Spleen (tissue), 11 donors: ENCODE results near the gene PRKAG1. TPM values are rescaled to one million over a fixed set of nuclear protein-coding genes. Genes with fewer than 3 reads are reported as not detected.

ENCODE experiments used
- DNase-seq: peaks from one replicate; pipeline ENCODE4 v3.0.0-alpha.2; 2020
- H3K27ac ChIP-seq, 8 donors: fragments of 200-600 bp; sonication (generic) in 7 of 8; 1 replicate in 4 of 8; 2 replicates in 4 of 8; pipeline versions ENCODE4 v1.5.0 to v1.8.0; 2016 to 2021; ENCODE audit warnings: inconsistent platforms in 4 of 8, mild to moderate bottlenecking in 4 of 8, moderate library complexity in 1 of 8
- H3K27me3 ChIP-seq, 7 donors: fragments of 200-600 bp; sonication (generic) in 6 of 7; replicated peaks in 1 of 7; 1 replicate in 4 of 7; 2 replicates in 3 of 7; pipeline versions ENCODE4 v1.5.0 to v1.8.0; 2016 to 2021; ENCODE audit warnings: inconsistent platforms in 3 of 7, mild to moderate bottlenecking in 1 of 7
- H3K36me3 ChIP-seq, 6 donors: fragments of 200-600 bp; sonication (generic) in 5 of 6; 1 replicate in 4 of 6; 2 replicates in 2 of 6; pipeline versions ENCODE4 v1.5.0 to v1.8.0; 2016 to 2021; ENCODE audit warnings: inconsistent platforms in 2 of 6
- H3K4me1 ChIP-seq, 6 donors: fragments of 200-600 bp; sonication (generic) in 5 of 6; 1 replicate in 3 of 6; 2 replicates in 3 of 6; pipeline versions ENCODE4 v1.5.0 to v1.8.0; 2016 to 2021; ENCODE audit warnings: inconsistent platforms in 3 of 6
- H3K4me3 ChIP-seq, 8 donors: fragments of 200-600 bp; sonication (generic) in 7 of 8; 1 replicate in 4 of 8; 2 replicates in 4 of 8; pipeline versions ENCODE4 v1.5.0 to v1.8.0; 2016 to 2021; ENCODE audit warnings: inconsistent platforms in 4 of 8, mild to moderate bottlenecking in 4 of 8, moderate library complexity in 2 of 8
- H3K9me3 ChIP-seq, 8 donors: fragments of 200-600 bp; sonication (generic) in 7 of 8; 1 replicate in 4 of 8; 2 replicates in 4 of 8; pipeline versions ENCODE4 v1.5.0 to v1.8.0; 2016 to 2021; ENCODE audit warnings: inconsistent platforms in 4 of 8
- POLR2A ChIP-seq, 3 donors: fragments of 450-650 bp; IDR thresholded peaks; one replicate each; pipeline ENCODE4 v1.5.1; 2017; ENCODE audit warnings: antibody characterized with exemption in 3 of 3, mild to moderate bottlenecking in 1 of 3
- POLR2AphosphoS5 ChIP-seq, 3 donors: sonication (generic); formaldehyde crosslinking; IDR thresholded peaks; one replicate each; pipeline ENCODE4 v1.5.1; 2017; ENCODE audit warnings: antibody characterized with exemption in 3 of 3
- WGBS, 5 donors: extraction: QIAGEN DNeasy Blood & Tissue Kit in 3 of 5; methylation state at CpG; one replicate each; pipeline versions ENCODE4 v1.1.5 to v1.1.7; 2013 to 2018; 5-methylcytosine and 5-hydroxymethylcytosine counted together
- intact Hi-C: fragments of 100-400 bp; cut with DNase I; formaldehyde crosslinking; loops from one replicate; pipeline ENCODE4 v1.15.0; 2023; ENCODE audit warnings: low total_unique reads
- polyA plus RNA-seq, 3 donors: library from polyadenylated mRNA; stranded (reverse); fragments of 200-250 nt; gene quantifications; one replicate each; pipeline ENCODE4 v1.2.1, GENCODE V29; 2013
- total RNA-seq, 7 donors: library from RNA; depleted of rRNA in 3 of 7; stranded (reverse); fragments of >200 nt in 3 of 7; fragmentation: NEBNext Ultra II Directional in 4 of 7; extraction: Animal tissue kit (Norgen Biotek cat#: 25700) in 4 of 7; gene quantifications; one replicate each; pipeline versions ENCODE4 v1.1.0 to v1.2.1, GENCODE V29; 2016 to 2021
- TF ChIP-seq, protein P1 (sequence below), 11 experiments: fragments of 200-600 bp in 7 of 11; fragments of 450-650 bp in 4 of 11; sonication (generic) in 4 of 11; IDR thresholded peaks in 8 of 11; conservative IDR thresholded peaks in 3 of 11; 1 replicate in 7 of 11; 2 replicates in 4 of 11; pipeline versions ENCODE4 v1.4.0 to v1.8.0; 2016 to 2021; ENCODE audit warnings: antibody characterized with exemption in 11 of 11, inconsistent platforms in 4 of 11, mild to moderate bottlenecking in 1 of 11
- donor health status: healthy with polysubstance abuse.
- donor health status: DM: no; HTN: no; CAD: no; lungs with moderate emphysema.
- donor health status: DM: no; HTN: no; CAD: no.
- donor health status: Bipolar disorder and iron deficiency.
- donor health status: healthy.
- donor health status: DM: no; HTN: no; CAD: no.
- donor health status: DM: yes; HTN: yes; CAD: no.

The PRKAG1 gene
- total and polyA plus RNA-seq, 10 donors = 34.1 to 47.2 (median 43.1) TPM

- WGBS, 5 donors = 87 to 94% (median 91%) methylated on average over 4 of the region's 4 CpGs
- TF ChIP-seq POLR2AphosphoS5 (IDR thresholded peaks at IDR 0.05) = no peak
- TF ChIP-seq, protein P1, sequence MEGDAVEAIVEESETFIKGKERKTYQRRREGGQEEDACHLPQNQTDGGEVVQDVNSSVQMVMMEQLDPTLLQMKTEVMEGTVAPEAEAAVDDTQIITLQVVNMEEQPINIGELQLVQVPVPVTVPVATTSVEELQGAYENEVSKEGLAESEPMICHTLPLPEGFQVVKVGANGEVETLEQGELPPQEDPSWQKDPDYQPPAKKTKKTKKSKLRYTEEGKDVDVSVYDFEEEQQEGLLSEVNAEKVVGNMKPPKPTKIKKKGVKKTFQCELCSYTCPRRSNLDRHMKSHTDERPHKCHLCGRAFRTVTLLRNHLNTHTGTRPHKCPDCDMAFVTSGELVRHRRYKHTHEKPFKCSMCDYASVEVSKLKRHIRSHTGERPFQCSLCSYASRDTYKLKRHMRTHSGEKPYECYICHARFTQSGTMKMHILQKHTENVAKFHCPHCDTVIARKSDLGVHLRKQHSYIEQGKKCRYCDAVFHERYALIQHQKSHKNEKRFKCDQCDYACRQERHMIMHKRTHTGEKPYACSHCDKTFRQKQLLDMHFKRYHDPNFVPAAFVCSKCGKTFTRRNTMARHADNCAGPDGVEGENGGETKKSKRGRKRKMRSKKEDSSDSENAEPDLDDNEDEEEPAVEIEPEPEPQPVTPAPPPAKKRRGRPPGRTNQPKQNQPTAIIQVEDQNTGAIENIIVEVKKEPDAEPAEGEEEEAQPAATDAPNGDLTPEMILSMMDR (IDR thresholded peaks at IDR 0.05 in 8 of 11, conservative IDR thresholded peaks at IDR 0.05 in 3 of 11) = no peak
- TF ChIP-seq POLR2A (IDR thresholded peaks at IDR 0.05) = no peak
- peak overlapping the region in 4 of 8 donors; percentile 92 to 99 (median 96) for H3K27ac ChIP-seq
- no peaks in the 10 kb centered on the region for H3K27me3 ChIP-seq
- peaks cover 4 to 52% (median 51%) of the 10 kb centered on the region in 6 donors for H3K36me3 ChIP-seq
- peak; percentile 58 for DNase-seq
- H3K4me3 ChIP-seq = peak overlapping the region in 2 of 8 donors; percentile 91 to 96
- intact Hi-C loops = no loop called here
- H3K9me3 ChIP-seq = no peaks in the 10 kb centered on the region
- H3K4me1 ChIP-seq = peaks cover 35 to 68% (median 52%) of the 10 kb centered on the region in 6 donors
Measured at GRCh38 chr12:49055092-49055491, 36.5 kb upstream of the PRKAG1 start.

DNA sequence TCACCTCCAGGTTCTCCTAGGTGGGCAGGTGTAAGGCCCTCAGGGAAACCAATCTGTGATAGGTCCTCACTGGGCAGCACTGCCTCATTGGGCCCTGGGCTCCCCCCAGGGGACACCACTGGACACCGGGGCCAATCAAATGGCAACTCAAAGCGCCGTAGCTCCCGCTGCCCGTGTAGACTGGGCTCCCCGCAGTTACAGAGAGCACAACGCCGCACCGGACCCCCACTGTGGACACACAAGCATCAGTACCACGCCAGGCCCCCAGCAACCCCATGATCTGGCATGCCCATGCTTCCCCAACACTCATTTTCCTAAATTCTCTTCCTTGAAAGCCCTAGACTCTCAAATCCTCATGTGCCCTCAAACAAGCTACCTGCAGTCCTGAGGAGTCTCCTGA, 35.9 kb upstream of the PRKAG1 start:
- peak in 1 of 3 donors; percentile 41 for TF ChIP-seq POLR2AphosphoS5 (IDR thresholded peaks at IDR 0.05)
- TF ChIP-seq, protein P1 (IDR thresholded peaks at IDR 0.05 in 8 of 11, conservative IDR thresholded peaks at IDR 0.05 in 3 of 11) = no peak
- no peak for TF ChIP-seq POLR2A (IDR thresholded peaks at IDR 0.05)
- H3K36me3 ChIP-seq = peaks cover 5 to 58% (median 57%) of the 10 kb centered on the region in 6 donors
- whole genome bisulfite sequencing, 5 donors = 94 to 100% (median 94%) methylated on average over 4 to 10 of the region's 10 CpGs
- peak; percentile 76 for DNase-seq
- no peaks in the 10 kb centered on the region for H3K27me3 ChIP-seq
- peaks cover 35 to 66% (median 52%) of the 10 kb centered on the region in 6 donors for H3K4me1 ChIP-seq
- intact Hi-C loops = no loop called here
- H3K9me3 ChIP-seq = no peaks in the 10 kb centered on the region
- no peak overlapping the region for H3K4me3 ChIP-seq
- H3K27ac ChIP-seq = no peak overlapping the region

DNA sequence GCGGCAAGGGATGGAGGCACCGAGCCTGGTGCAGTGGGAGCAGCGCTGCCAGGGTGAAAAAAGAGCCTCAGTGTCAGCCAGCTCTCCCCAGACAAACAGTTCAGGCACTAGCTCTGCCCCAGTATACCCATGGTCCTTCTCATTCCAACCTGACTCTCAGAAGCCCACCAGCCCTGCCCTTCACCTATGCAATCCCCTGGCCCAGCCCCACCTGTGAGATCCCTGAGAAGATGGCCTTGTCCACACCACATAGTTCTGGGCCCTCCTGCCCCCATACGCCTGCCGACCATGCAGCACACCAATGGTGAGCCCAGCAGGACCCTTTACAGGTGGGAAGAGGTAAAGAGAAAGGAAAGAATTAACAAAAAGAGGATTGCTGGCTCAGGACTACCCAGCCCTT, 35.5 kb upstream of the PRKAG1 start:
- intact Hi-C loops = no loop called here
- Histone ChIP-seq H3K27me3 (no peaks in the 10 kb centered on the region), H3K27ac (no peak overlapping the region), H3K4me1 (peaks cover 35 to 62% (median 49%) of the 10 kb centered on the region in 6 donors), H3K9me3 (no peaks in the 10 kb centered on the region), H3K36me3 (peaks cover 9 to 62% (median 61%) of the 10 kb centered on the region in 6 donors), H3K4me3 (no peak overlapping the region)
- peak; percentile 68 for DNase-seq
- 89 to 95% (median 94%) methylated on average over 5 of the region's 5 CpGs for WGBS, 5 donors
- TF ChIP-seq POLR2A (IDR thresholded peaks at IDR 0.05) (no peak), POLR2AphosphoS5 (IDR thresholded peaks at IDR 0.05) (no peak)
- TF ChIP-seq, protein P1 (IDR thresholded peaks at IDR 0.05 in 8 of 11, conservative IDR thresholded peaks at IDR 0.05 in 3 of 11) = no peak

DNA sequence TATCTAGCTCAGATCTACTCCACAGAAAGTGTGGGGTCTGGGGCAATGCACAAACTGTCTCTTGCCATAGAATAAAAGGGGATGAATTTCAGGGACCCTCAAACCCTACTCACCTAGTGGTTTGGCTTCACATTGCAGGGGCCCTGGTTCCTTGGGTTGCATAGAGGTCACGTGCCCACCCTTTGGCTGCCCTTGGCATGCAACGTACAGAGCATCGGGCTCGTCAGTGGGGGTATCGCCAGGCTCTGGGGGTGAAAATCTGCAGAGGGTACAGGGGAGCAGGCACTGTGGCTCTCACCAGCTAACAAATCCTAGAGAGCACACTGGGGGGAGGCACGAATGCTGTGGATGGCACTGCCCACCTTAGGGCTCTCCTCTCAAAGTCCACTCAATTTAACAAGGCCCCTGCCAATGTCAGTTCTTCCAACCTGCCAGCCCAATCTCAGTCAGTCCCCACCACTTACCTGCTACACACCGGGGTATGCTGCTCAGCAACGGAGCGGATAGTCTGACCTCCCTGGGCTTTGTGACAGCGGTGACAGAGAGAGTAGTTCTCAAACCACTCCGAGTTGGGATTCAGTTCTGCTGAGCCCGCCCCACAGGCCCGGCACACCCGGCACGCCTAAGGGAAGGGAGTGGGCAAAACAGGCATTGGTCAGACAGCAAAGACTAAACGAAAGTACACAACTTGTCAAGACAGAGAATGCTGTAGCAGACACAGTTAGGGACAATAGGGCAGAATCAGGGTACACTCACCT, 34.1 kb upstream of the PRKAG1 start:
- WGBS, 5 donors = 91 to 95% (median 92%) methylated on average over 12 to 16 of the region's 16 CpGs
- TF ChIP-seq, protein P1 (IDR thresholded peaks at IDR 0.05 in 8 of 11, conservative IDR thresholded peaks at IDR 0.05 in 3 of 11) = no peak
- TF ChIP-seq POLR2AphosphoS5 (IDR thresholded peaks at IDR 0.05) (no peak), POLR2A (IDR thresholded peaks at IDR 0.05) (no peak)
- peaks cover 9 to 77% (median 75%) of the 10 kb centered on the region in 6 donors for H3K36me3 ChIP-seq
- H3K27me3 ChIP-seq = no peaks in the 10 kb centered on the region
- H3K4me1 ChIP-seq = peaks cover 31 to 47% (median 35%) of the 10 kb centered on the region in 6 donors
- H3K27ac ChIP-seq = no peak overlapping the region
- no peak overlapping the region for H3K4me3 ChIP-seq
- DNase-seq = peak; percentile 61
- H3K9me3 ChIP-seq = no peaks in the 10 kb centered on the region
- intact Hi-C loops = no loop called here
